HepG2 (cell line): ENCODE measurements around the gene RNPS1. TPM values are rescaled to one million over a fixed set of nuclear protein-coding genes. Genes with fewer than 3 reads are reported as not detected.
A peak's percentile ranks its signal among the peaks of the same experiment; 100 is the strongest.

Experiments
- MTF2 ChIP-seq: sonication (generic); formaldehyde crosslinking; IDR thresholded peaks from 2 replicates; pipeline ENCODE4 v1.5.0; 2020; ENCODE audit warnings: missing genetic modification reagents, borderline replicate concordance
- MXD4 ChIP-seq: IDR thresholded peaks from 2 replicates; pipeline ENCODE4 v1.6.1; 2016; ENCODE audit warnings: mild to moderate bottlenecking, missing biosample characterization, missing genetic modification reagents
- NAIF1 ChIP-seq: sonication (generic); formaldehyde crosslinking; IDR thresholded peaks from 2 replicates; pipeline ENCODE4 v1.5.0; 2020; ENCODE audit warnings: mild to moderate bottlenecking, missing genetic modification reagents, borderline replicate concordance
- PAF1 ChIP-seq: IDR thresholded peaks from 2 replicates; pipeline ENCODE4 v1.6.1; 2016; ENCODE audit warnings: missing genetic modification reagents, missing compliant biosample characterization
- RBFOX2 ChIP-seq: fragments of 200-400 bp; formaldehyde crosslinking; IDR thresholded peaks from 2 replicates; pipeline ENCODE4 v1.6.1; 2017; ENCODE audit warnings: low read depth, mild to moderate bottlenecking, low read length
- RXRA ChIP-seq: sonication (generic); formaldehyde crosslinking; IDR thresholded peaks from 2 replicates; pipeline ENCODE4 v1.5.1; 2020; ENCODE audit warnings: missing genetic modification reagents
- SCMH1 ChIP-seq: sonication (generic); formaldehyde crosslinking; IDR thresholded peaks from 2 replicates; pipeline ENCODE4 v1.9.0; 2021; ENCODE audit warnings: missing genetic modification reagents, mild to moderate bottlenecking, borderline replicate concordance
- SNRNP70 ChIP-seq: fragments of 200-400 bp; formaldehyde crosslinking; IDR thresholded peaks from 2 replicates; pipeline ENCODE4 v1.6.1; 2017; ENCODE audit warnings: mild to moderate bottlenecking, low read depth, low read length, moderate library complexity
- TBX3 ChIP-seq: fragments of 450-650 bp; IDR thresholded peaks from 2 replicates; pipeline ENCODE4 v1.6.1; 2017; ENCODE audit warnings: antibody characterized with exemption, mild to moderate bottlenecking, inconsistent platforms, borderline replicate concordance
- ZBTB20 ChIP-seq: sonication (generic); formaldehyde crosslinking; IDR thresholded peaks from 2 replicates; pipeline ENCODE4 v1.8.1; 2023; ENCODE audit warnings: missing genetic modification reagents, low read depth, mild to moderate bottlenecking, borderline replicate concordance
- ZBTB8A ChIP-seq: sonication (generic); formaldehyde crosslinking; IDR thresholded peaks from 2 replicates; pipeline ENCODE4 v1.4.0; 2020; ENCODE audit warnings: mild to moderate bottlenecking, low read depth, missing genetic modification reagents, borderline replicate concordance
- ZNF430 ChIP-seq: sonication (generic); formaldehyde crosslinking; IDR thresholded peaks from 2 replicates; pipeline ENCODE4 v1.9.0; 2021; ENCODE audit warnings: mild to moderate bottlenecking, missing genetic modification reagents
- ZNF543 ChIP-seq: sonication (generic); formaldehyde crosslinking; IDR thresholded peaks from 2 replicates; pipeline ENCODE4 v1.4.0; 2020; ENCODE audit warnings: mild to moderate bottlenecking, missing genetic modification reagents
- ZNF569 ChIP-seq: sonication (generic); formaldehyde crosslinking; IDR thresholded peaks from 2 replicates; pipeline ENCODE4 v1.5.0; 2020; ENCODE audit warnings: mild to moderate bottlenecking, missing genetic modification reagents, moderate library complexity, borderline replicate concordance
- ZNF782 ChIP-seq: sonication (generic); formaldehyde crosslinking; IDR thresholded peaks from 2 replicates; pipeline ENCODE4 v1.4.0; 2020; ENCODE audit warnings: missing genetic modification reagents, mild to moderate bottlenecking, borderline replicate concordance
- ZNF83 ChIP-seq: sonication (generic); formaldehyde crosslinking; IDR thresholded peaks from 2 replicates; pipeline ENCODE4 v1.4.0; 2020; ENCODE audit warnings: missing genetic modification reagents, mild to moderate bottlenecking, borderline replicate concordance
- polyA plus RNA-seq, 8 experiments: library from polyadenylated mRNA; depleted of rRNA in 3 of 8; stranded (reverse) in 7 of 8; unstranded in 1 of 8; fragments of >200 nt; fragmentation: Illumina TruSeq in 4 of 8; extraction: Trizol in 4 of 8; gene quantifications; 2 replicates each; pipeline versions ENCODE4 v1.2.1 to v1.2.3, GENCODE V29; 2011 to 2016; ENCODE audit warnings: low read depth in 4 of 8, missing spikeins in 1 of 8, mixed read lengths in 1 of 8; ENCODE audit not compliant: insufficient read depth in 1 of 8
- total RNA-seq, 5 experiments: library from RNA; depleted of rRNA; stranded (reverse); fragments of >200 nt; fragmentation: Illumina TruSeq; extraction: Trizol; gene quantifications; 2 replicates each; pipeline ENCODE4 v1.2.3, GENCODE V29; 2016; ENCODE audit warnings: low read depth in 1 of 5
- TF ChIP-seq, protein P1 (sequence below): sonication (generic); formaldehyde crosslinking; IDR thresholded peaks from 2 replicates; pipeline ENCODE4 v1.8.0; 2022; ENCODE audit warnings: mild to moderate bottlenecking, missing genetic modification reagents
- TF ChIP-seq, protein P2 (sequence below): sonication (generic); formaldehyde crosslinking; IDR thresholded peaks from 2 replicates; pipeline ENCODE4 v1.9.0; 2021; ENCODE audit warnings: missing genetic modification reagents, mild to moderate bottlenecking, borderline replicate concordance
- TF ChIP-seq, protein P3 (sequence below): sonication (generic); formaldehyde crosslinking; IDR thresholded peaks from 2 replicates; pipeline ENCODE4 v1.4.0; 2020; ENCODE audit warnings: missing genetic modification reagents
- TF ChIP-seq, protein P4 (sequence below): sonication (generic); formaldehyde crosslinking; IDR thresholded peaks from 2 replicates; pipeline ENCODE4 v1.4.0; 2020; ENCODE audit warnings: mild to moderate bottlenecking, missing genetic modification reagents

Gene RNPS1
- total and polyA plus RNA-seq, 2 of the 13 experiments (the other 11 are each of a cell fraction or from before 2014, with no cell fraction given) = 126 to 133 TPM

DNA sequence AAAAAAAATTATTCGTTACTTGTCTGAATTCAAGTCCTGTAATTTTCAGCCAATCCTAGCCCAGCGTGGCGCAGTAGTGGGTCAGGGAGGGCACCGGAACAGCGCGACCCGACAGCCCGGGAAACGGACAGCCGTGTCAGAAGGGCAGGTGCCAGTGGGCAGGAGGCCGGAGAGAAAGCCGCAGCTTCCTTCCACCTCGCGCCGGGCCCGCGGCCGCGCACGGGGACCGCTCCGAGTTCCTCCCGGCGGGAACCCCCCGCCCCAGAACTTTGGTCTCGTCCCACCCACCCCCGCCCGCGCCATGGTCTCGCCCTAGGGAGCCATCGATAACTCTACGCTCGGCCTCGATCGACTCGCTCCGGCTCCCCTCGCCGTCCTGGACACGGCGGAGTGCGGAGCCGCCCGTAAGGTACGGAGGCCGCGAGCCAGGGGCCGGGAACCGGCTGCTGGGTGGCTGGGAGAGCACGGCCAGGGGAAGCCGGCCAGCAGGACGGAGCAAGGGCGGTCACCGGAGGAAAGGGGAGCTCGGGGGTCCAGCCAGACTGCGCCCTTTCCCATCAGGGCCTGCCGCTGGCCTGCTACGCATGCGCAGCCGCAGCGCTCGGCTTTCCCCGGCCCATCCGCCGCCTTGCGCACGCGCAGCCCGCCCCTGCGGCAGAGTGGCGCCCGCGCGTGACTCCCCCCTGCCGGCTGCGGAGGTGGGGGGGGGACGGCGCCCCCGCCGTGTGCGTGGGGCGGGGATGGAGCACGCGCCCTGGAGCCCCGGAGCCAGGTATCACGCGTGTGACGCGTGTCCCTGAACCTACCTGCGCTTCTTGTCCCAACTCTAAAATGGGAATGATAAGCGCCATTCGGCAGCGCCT is 62.6 kb downstream of the RNPS1 start, which contains the start of gene MLST8 (continued):
- TF ChIP-seq SCMH1 (CRISPR knock-in tag) = no peak
- TF ChIP-seq PAF1 (CRISPR knock-in tag) = no peak
- TF ChIP-seq NAIF1 (CRISPR knock-in tag) = peak; percentile 91
- TF ChIP-seq, protein P1, sequence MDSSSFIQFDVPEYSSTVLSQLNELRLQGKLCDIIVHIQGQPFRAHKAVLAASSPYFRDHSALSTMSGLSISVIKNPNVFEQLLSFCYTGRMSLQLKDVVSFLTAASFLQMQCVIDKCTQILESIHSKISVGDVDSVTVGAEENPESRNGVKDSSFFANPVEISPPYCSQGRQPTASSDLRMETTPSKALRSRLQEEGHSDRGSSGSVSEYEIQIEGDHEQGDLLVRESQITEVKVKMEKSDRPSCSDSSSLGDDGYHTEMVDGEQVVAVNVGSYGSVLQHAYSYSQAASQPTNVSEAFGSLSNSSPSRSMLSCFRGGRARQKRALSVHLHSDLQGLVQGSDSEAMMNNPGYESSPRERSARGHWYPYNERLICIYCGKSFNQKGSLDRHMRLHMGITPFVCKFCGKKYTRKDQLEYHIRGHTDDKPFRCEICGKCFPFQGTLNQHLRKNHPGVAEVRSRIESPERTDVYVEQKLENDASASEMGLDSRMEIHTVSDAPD = 0 out of 2 replicates have a peak, but pooled peaks have one; percentile 37
- TF ChIP-seq TBX3 = no peak
- TF ChIP-seq, protein P2, sequence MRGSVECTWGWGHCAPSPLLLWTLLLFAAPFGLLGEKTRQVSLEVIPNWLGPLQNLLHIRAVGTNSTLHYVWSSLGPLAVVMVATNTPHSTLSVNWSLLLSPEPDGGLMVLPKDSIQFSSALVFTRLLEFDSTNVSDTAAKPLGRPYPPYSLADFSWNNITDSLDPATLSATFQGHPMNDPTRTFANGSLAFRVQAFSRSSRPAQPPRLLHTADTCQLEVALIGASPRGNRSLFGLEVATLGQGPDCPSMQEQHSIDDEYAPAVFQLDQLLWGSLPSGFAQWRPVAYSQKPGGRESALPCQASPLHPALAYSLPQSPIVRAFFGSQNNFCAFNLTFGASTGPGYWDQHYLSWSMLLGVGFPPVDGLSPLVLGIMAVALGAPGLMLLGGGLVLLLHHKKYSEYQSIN (CRISPR knock-in tag) = no peak
- TF ChIP-seq ZNF83 (CRISPR knock-in tag) = no peak; the same call in 1 of the 2 replicates
- TF ChIP-seq RXRA (CRISPR knock-in tag) = peak; percentile 68
- no peak for TF ChIP-seq ZNF543 (CRISPR knock-in tag)
- peak; percentile 97 for TF ChIP-seq RBFOX2
- TF ChIP-seq MTF2 (CRISPR knock-in tag) = no peak
- TF ChIP-seq, protein P3, sequence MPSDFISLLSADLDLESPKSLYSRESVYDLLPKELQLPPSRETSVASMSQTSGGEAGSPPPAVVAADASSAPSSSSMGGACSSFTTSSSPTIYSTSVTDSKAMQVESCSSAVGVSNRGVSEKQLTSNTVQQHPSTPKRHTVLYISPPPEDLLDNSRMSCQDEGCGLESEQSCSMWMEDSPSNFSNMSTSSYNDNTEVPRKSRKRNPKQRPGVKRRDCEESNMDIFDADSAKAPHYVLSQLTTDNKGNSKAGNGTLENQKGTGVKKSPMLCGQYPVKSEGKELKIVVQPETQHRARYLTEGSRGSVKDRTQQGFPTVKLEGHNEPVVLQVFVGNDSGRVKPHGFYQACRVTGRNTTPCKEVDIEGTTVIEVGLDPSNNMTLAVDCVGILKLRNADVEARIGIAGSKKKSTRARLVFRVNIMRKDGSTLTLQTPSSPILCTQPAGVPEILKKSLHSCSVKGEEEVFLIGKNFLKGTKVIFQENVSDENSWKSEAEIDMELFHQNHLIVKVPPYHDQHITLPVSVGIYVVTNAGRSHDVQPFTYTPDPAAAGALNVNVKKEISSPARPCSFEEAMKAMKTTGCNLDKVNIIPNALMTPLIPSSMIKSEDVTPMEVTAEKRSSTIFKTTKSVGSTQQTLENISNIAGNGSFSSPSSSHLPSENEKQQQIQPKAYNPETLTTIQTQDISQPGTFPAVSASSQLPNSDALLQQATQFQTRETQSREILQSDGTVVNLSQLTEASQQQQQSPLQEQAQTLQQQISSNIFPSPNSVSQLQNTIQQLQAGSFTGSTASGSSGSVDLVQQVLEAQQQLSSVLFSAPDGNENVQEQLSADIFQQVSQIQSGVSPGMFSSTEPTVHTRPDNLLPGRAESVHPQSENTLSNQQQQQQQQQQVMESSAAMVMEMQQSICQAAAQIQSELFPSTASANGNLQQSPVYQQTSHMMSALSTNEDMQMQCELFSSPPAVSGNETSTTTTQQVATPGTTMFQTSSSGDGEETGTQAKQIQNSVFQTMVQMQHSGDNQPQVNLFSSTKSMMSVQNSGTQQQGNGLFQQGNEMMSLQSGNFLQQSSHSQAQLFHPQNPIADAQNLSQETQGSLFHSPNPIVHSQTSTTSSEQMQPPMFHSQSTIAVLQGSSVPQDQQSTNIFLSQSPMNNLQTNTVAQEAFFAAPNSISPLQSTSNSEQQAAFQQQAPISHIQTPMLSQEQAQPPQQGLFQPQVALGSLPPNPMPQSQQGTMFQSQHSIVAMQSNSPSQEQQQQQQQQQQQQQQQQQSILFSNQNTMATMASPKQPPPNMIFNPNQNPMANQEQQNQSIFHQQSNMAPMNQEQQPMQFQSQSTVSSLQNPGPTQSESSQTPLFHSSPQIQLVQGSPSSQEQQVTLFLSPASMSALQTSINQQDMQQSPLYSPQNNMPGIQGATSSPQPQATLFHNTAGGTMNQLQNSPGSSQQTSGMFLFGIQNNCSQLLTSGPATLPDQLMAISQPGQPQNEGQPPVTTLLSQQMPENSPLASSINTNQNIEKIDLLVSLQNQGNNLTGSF (CRISPR knock-in tag) = no peak
- no peak for TF ChIP-seq ZNF569 (CRISPR knock-in tag)
- TF ChIP-seq SNRNP70 = no peak
- TF ChIP-seq ZBTB8A = no peak
- TF ChIP-seq MXD4 = peak; percentile 52; the same call in 1 of the 2 replicates
- TF ChIP-seq, protein P4, sequence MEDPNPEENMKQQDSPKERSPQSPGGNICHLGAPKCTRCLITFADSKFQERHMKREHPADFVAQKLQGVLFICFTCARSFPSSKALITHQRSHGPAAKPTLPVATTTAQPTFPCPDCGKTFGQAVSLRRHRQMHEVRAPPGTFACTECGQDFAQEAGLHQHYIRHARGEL (CRISPR knock-in tag) = peak; percentile 28; the same call in 1 of the 2 replicates
- no peak; the same call in none of the 2 replicates for TF ChIP-seq ZNF782
- TF ChIP-seq ZBTB20 (CRISPR knock-in tag) = no peak
- TF ChIP-seq ZNF430 (CRISPR knock-in tag) = no peak; the same call in 1 of the 2 replicates
